Colonic mucosa (tissue), 4 donors: ENCODE data around the gene CISTR. TPM values are rescaled to one million over a fixed set of nuclear protein-coding genes. Genes with fewer than 3 reads are reported as not detected.

ENCODE experiments used
- DNase-seq: peaks from one replicate; pipeline ENCODE4 v3.0.0-alpha.2; 2020
- H3K27ac ChIP-seq: fragments of 200-600 bp; one replicate; pipeline ENCODE4 v1.8.0; 2021
- H3K27me3 ChIP-seq: fragments of 200-600 bp; one replicate; pipeline ENCODE4 v1.8.0; 2021
- H3K36me3 ChIP-seq: fragments of 200-600 bp; one replicate; pipeline ENCODE4 v1.8.0; 2021
- H3K4me1 ChIP-seq: fragments of 200-600 bp; one replicate; pipeline ENCODE4 v1.8.0; 2021; ENCODE audit warnings: mild to moderate bottlenecking
- H3K4me3 ChIP-seq: fragments of 200-600 bp; one replicate; pipeline ENCODE4 v1.8.0; 2021
- H3K9ac ChIP-seq, 2 donors: one replicate each; pipeline ENCODE4 v1.7.0; 2013; ENCODE audit warnings: control low read depth in 2 of 2, low read depth in 2 of 2, low read length in 2 of 2
- H3K9me3 ChIP-seq: fragments of 200-600 bp; one replicate; pipeline ENCODE4 v1.8.0; 2021
- intact Hi-C: fragments of 100-400 bp; cut with DNase I; formaldehyde crosslinking; loops from one replicate; pipeline ENCODE4 v1.14.1; 2022
- total RNA-seq, 2 donors: library from RNA; stranded (reverse); fragmentation: NEBNext Ultra II Directional in 1 of 2; extraction: Animal tissue kit (Norgen Biotek cat#: 25700) in 1 of 2; gene quantifications; one replicate each; pipeline ENCODE4 v1.2.1, GENCODE V29; 2021
- TF ChIP-seq, protein P1 (sequence below): fragments of 200-600 bp; IDR thresholded peaks from one replicate; pipeline ENCODE4 v1.8.0; 2022; ENCODE audit warnings: antibody characterized with exemption, mild to moderate bottlenecking
- donor health status: healthy.
- donor health status: DM: no; HTN: no; CAD: no.
- donor health status: DM: no; HTN: no; CAD: no.

CISTR gene
- total RNA-seq, 2 donors from 2014 or later, result not detected

DNA sequence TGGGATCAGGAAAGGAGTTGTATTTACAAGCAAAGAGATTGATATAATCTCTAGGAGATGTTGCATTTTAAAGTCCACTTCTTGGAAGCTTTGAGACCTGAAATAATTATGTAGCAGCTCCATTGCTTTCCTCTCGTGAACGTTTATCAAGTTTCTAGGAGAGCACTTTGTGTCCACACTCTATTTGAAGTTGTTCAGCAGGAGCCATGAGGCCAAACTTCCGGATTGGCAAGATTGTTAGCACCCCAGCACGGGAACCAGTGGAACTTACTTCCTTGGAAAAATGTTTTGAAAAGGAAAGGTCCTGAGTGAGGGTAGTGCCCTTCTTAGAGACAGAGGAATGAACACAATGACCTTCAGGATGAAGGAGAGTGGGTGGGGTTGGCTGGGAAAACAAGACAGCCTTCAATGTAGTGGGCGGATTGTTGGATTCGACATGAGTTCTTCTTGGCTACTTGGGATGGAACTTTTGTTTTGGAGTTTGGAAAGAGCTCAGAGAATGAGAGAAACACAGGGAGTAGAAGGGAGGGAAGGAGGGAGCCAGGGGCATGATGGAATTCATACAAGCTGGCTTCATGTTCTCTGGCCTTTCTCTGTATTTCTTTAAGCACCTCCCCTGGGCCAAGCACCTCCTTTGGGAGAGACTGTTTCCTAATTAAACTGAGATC is 23.8 kb upstream of the CISTR start:
- no peak overlapping the region for H3K27ac ChIP-seq
- TF ChIP-seq, protein P1, sequence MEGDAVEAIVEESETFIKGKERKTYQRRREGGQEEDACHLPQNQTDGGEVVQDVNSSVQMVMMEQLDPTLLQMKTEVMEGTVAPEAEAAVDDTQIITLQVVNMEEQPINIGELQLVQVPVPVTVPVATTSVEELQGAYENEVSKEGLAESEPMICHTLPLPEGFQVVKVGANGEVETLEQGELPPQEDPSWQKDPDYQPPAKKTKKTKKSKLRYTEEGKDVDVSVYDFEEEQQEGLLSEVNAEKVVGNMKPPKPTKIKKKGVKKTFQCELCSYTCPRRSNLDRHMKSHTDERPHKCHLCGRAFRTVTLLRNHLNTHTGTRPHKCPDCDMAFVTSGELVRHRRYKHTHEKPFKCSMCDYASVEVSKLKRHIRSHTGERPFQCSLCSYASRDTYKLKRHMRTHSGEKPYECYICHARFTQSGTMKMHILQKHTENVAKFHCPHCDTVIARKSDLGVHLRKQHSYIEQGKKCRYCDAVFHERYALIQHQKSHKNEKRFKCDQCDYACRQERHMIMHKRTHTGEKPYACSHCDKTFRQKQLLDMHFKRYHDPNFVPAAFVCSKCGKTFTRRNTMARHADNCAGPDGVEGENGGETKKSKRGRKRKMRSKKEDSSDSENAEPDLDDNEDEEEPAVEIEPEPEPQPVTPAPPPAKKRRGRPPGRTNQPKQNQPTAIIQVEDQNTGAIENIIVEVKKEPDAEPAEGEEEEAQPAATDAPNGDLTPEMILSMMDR, result no peak
- intact Hi-C loops, result loop anchor here (10.0 kb wide), 1 partner anchor 429 kb away; no protein-coding TSS in a partner anchor
- no peaks in the 10 kb centered on the region for H3K36me3 ChIP-seq
- peaks cover 16% of the 10 kb centered on the region for H3K27me3 ChIP-seq
- no peaks in the 10 kb centered on the region for H3K9me3 ChIP-seq
- H3K9ac ChIP-seq, result no peak overlapping the region
- H3K4me1 ChIP-seq, result no peaks in the 10 kb centered on the region
- DNase-seq, result no peak
- H3K4me3 ChIP-seq, result no peak overlapping the region

DNA sequence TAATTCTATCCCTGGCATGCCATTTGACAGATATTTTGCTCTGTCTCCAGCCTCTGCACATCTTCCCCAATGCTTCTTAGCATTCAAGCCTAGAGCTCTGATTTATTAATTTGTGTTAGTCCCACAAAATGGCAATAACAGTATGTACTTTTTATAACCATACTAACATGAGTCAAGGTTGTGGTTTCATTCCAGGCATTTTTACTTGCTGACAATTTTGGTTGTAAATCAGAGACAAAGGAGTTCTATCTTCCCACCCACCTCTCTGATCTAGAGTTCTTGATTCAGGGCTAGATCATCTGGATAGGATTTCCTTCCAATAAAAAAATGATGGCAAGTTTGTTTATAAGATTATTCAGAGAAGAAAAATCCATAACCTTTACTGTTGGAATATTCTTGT is 18.5 kb upstream of the CISTR start:
- TF ChIP-seq, protein P1, result no peak
- intact Hi-C loops, result loop anchor here (10.0 kb wide), 1 partner anchor 435 kb away; no protein-coding TSS in a partner anchor

DNA sequence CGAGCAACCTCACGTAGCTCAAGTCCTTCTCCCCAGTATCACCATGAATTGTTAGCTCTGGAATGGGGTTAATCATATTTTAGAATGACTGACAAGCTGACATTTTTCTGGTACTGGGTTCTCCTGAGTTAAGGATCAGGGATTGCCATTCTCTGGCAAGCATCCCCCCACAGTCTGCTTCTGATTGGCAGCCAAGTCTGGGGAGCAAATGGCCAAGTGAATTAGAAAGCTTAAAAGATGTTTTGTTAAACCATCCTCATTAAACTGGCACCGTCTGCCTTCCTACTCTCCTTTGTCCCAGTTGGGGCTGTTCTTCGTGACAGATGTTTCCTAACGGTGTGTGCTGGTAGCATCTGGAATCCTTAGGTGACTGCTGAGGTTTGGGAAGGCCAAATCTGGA is 17.2 kb upstream of the CISTR start:
- TF ChIP-seq, protein P1, result no peak
- H3K4me3 ChIP-seq, result no peak overlapping the region
- H3K36me3 ChIP-seq, result no peaks in the 10 kb centered on the region
- intact Hi-C loops, result no loop called here
- no peaks in the 10 kb centered on the region for H3K4me1 ChIP-seq
- peaks cover 16% of the 10 kb centered on the region for H3K27me3 ChIP-seq
- no peak overlapping the region for H3K9ac ChIP-seq
- no peaks in the 10 kb centered on the region for H3K9me3 ChIP-seq
- no peak for DNase-seq
- H3K27ac ChIP-seq, result no peak overlapping the region

More for the DNA sequence above, 18.5 kb upstream of the CISTR start:
- Histone ChIP-seq H3K4me3 (no peak overlapping the region), H3K9ac (no peak overlapping the region), H3K9me3 (no peaks in the 10 kb centered on the region), H3K27me3 (peaks cover 12% of the 10 kb centered on the region), H3K4me1 (no peaks in the 10 kb centered on the region), H3K36me3 (no peaks in the 10 kb centered on the region), H3K27ac (no peak overlapping the region)
- no peak for DNase-seq

DNA sequence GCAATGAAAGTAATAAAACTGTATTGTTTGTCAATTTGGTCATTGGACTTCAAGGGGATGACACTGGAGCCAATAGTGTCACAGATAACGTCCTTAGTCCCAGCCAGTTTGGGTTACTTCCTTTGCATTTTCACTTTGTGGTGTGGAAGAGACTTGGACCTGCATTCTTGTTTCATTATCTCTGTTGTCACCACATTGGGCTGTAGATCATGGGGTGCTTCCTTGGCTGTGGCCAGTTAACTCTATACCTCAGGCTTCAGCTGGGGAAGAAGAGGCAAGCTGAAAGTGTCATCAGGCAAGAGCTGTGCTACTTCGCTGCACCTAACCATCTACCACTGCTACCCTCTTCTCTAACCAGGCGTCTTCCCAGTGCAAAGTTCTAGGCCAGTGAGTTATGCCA is 15.1 kb upstream of the CISTR start:
- intact Hi-C loops, result no loop called here
- H3K4me1 ChIP-seq, result no peaks in the 10 kb centered on the region
- H3K27me3 ChIP-seq, result peaks cover 16% of the 10 kb centered on the region
- no peaks in the 10 kb centered on the region for H3K9me3 ChIP-seq
- H3K27ac ChIP-seq, result no peak overlapping the region
- no peak overlapping the region for H3K4me3 ChIP-seq
- no peak for DNase-seq
- TF ChIP-seq, protein P1, result no peak
- H3K36me3 ChIP-seq, result no peaks in the 10 kb centered on the region
- H3K9ac ChIP-seq, result no peak overlapping the region

DNA sequence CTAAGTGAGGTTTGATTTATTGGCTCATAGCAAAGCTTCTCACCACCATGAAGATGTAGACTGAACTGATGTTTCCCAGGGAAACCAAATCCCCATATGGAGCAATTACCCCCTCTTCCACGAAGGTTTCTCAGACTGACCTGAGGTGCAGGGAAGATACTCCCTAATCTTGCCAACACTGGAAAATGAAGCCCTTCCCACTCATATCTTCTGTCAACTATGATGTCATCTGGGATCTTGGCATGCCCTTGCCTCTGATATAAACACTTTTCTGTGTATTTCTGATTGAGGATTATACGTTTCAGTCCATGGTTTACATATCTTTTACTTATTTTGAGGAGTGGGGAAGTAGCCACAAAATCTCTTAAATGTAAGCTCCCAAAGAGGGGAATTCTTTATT is 14.1 kb upstream of the CISTR start:
- no peaks in the 10 kb centered on the region for H3K4me1 ChIP-seq
- no peak overlapping the region for H3K9ac ChIP-seq
- no peaks in the 10 kb centered on the region for H3K36me3 ChIP-seq
- H3K4me3 ChIP-seq, result no peak overlapping the region
- TF ChIP-seq, protein P1, result no peak
- no peaks in the 10 kb centered on the region for H3K9me3 ChIP-seq
- no peak for DNase-seq
- no peak overlapping the region for H3K27ac ChIP-seq
- peaks cover 16% of the 10 kb centered on the region for H3K27me3 ChIP-seq
- intact Hi-C loops, result no loop called here
